Measurements from ENCODE around the gene SARS1.
"Not testable (repeated sequence)": the region's sequence is repeated elsewhere in the genome, so short reads cannot be mapped to it uniquely, and the experiment has no call there.

SARS1 gene

GRCh38 chr1:109216662-109217061, 2.9 kb downstream of the SARS1 start:
- H3K4me2 ChIP-seq (ENCODE audit: low read depth, low read length, poor library complexity, severe bottlenecking) = peak overlapping the region; percentile 81
- no peak for TF ChIP-seq CTCF (IDR thresholded peaks at IDR 0.05; ENCODE audit: insufficient read depth, low read length, poor library complexity, severe bottlenecking)
- no peak for TF ChIP-seq EZH2phosphoT487 (conservative IDR thresholded peaks at IDR 0.05; ENCODE audit: low read length)
- H3K27ac ChIP-seq (ENCODE audit: low read depth, low read length) = no peak overlapping the region

GRCh38 chr1:109218516-109218915, 4.8 kb downstream of the SARS1 start:
- TF ChIP-seq CTCF (IDR thresholded peaks at IDR 0.05; ENCODE audit: insufficient read depth, low read length, poor library complexity, severe bottlenecking) (no peak), EZH2phosphoT487 (conservative IDR thresholded peaks at IDR 0.05; ENCODE audit: low read length) (no peak)
- H3K9ac ChIP-seq (ENCODE audit: low read length) = no peak overlapping the region
- H3K9me3 ChIP-seq (ENCODE audit: insufficient read depth, low read length) = no peaks in the 10 kb centered on the region
- no peak overlapping the region for H3K4me3 ChIP-seq (ENCODE audit: insufficient read depth, low read length, poor library complexity, severe bottlenecking)
- peaks cover 22% of the 10 kb centered on the region for H3K36me3 ChIP-seq (ENCODE audit: low read length)
- H3K27me3 ChIP-seq (ENCODE audit: low read length) = no peaks in the 10 kb centered on the region
- H2AFZ ChIP-seq (ENCODE audit: low read depth, low read length, severe bottlenecking) = no peak overlapping the region
- no peaks in the 10 kb centered on the region for H3K9me2 ChIP-seq (replicated peaks; ENCODE audit: insufficient read depth, low read length)
- peaks cover 90% of the 10 kb centered on the region for H3K79me2 ChIP-seq (ENCODE audit: insufficient read depth, low read length)
- H3K4me2 ChIP-seq (ENCODE audit: low read depth, low read length, poor library complexity, severe bottlenecking) = no peak overlapping the region
- no peaks in the 10 kb centered on the region for H3F3A ChIP-seq (ENCODE audit: insufficient read depth)
- H3K27ac ChIP-seq (ENCODE audit: low read depth, low read length) = no peak overlapping the region
- H4K20me1 ChIP-seq (ENCODE audit: low read depth, low read length) = no peaks in the 10 kb centered on the region

More at GRCh38 chr1:109216662-109217061, 2.9 kb downstream of the SARS1 start:
- H2AFZ ChIP-seq (ENCODE audit: low read depth, low read length, severe bottlenecking) = no peak overlapping the region
- no peaks in the 10 kb centered on the region for H4K20me1 ChIP-seq (ENCODE audit: low read depth, low read length)
- no peaks in the 10 kb centered on the region for H3K9me3 ChIP-seq (ENCODE audit: insufficient read depth, low read length)
- no peaks in the 10 kb centered on the region for H3K9me2 ChIP-seq (replicated peaks; ENCODE audit: insufficient read depth, low read length)
- peaks cover 74% of the 10 kb centered on the region for H3K79me2 ChIP-seq (ENCODE audit: insufficient read depth, low read length)
- no peak overlapping the region for H3K9ac ChIP-seq (ENCODE audit: low read length)
- H3K36me3 ChIP-seq (ENCODE audit: low read length) = peaks cover 16% of the 10 kb centered on the region
- H3K27me3 ChIP-seq (ENCODE audit: low read length) = no peaks in the 10 kb centered on the region
- no peaks in the 10 kb centered on the region for H3F3A ChIP-seq (ENCODE audit: insufficient read depth)
- H3K4me3 ChIP-seq (ENCODE audit: insufficient read depth, low read length, poor library complexity, severe bottlenecking) = no peak overlapping the region

GRCh38 chr1:109221201-109221600, 7.5 kb downstream of the SARS1 start:
- Histone ChIP-seq H3K36me3 (ENCODE audit: low read length) (peaks cover 30% of the 10 kb centered on the region), H3K79me2 (ENCODE audit: insufficient read depth, low read length) (peaks cover 89% of the 10 kb centered on the region)
- not testable (repeated sequence) for H2AFZ ChIP-seq (ENCODE audit: low read depth, low read length, severe bottlenecking); H3K9me2 ChIP-seq (replicated peaks; ENCODE audit: insufficient read depth, low read length); H3K9me3 ChIP-seq (ENCODE audit: insufficient read depth, low read length); H3K27ac ChIP-seq (ENCODE audit: low read depth, low read length); H3K4me2 ChIP-seq (ENCODE audit: low read depth, low read length, poor library complexity, severe bottlenecking); H3K27me3 ChIP-seq (ENCODE audit: low read length); H3K4me3 ChIP-seq (ENCODE audit: insufficient read depth, low read length, poor library complexity, severe bottlenecking); H4K20me1 ChIP-seq (ENCODE audit: low read depth, low read length); H3F3A ChIP-seq (ENCODE audit: insufficient read depth); H3K9ac ChIP-seq (ENCODE audit: low read length)

- peaks cover 30% of the 10 kb centered on the region for H3K36me3 ChIP-seq (ENCODE audit: low read length)
- H3K27me3 ChIP-seq (ENCODE audit: low read length) = no peaks in the 10 kb centered on the region
- peaks cover 57% of the 10 kb centered on the region for H3K79me2 ChIP-seq (ENCODE audit: insufficient read depth, low read length)
- no peak overlapping the region for H3K27ac ChIP-seq (ENCODE audit: low read depth, low read length)
- H3K9ac ChIP-seq (ENCODE audit: low read length) = no peak overlapping the region
- H3K4me3 ChIP-seq (ENCODE audit: insufficient read depth, low read length, poor library complexity, severe bottlenecking) = no peak overlapping the region
- no peaks in the 10 kb centered on the region for H3F3A ChIP-seq (ENCODE audit: insufficient read depth)
- no peak for TF ChIP-seq EZH2phosphoT487 (conservative IDR thresholded peaks at IDR 0.05; ENCODE audit: low read length)
- no peak for TF ChIP-seq CTCF (IDR thresholded peaks at IDR 0.05; ENCODE audit: insufficient read depth, low read length, poor library complexity, severe bottlenecking)
- H4K20me1 ChIP-seq (ENCODE audit: low read depth, low read length) = peaks cover 5% of the 10 kb centered on the region; the same call in 1 of the 2 replicates
- H3K4me2 ChIP-seq (ENCODE audit: low read depth, low read length, poor library complexity, severe bottlenecking) = no peak overlapping the region
- no peaks in the 10 kb centered on the region for H3K9me3 ChIP-seq (ENCODE audit: insufficient read depth, low read length)
- H3K9me2 ChIP-seq (replicated peaks; ENCODE audit: insufficient read depth, low read length) = no peaks in the 10 kb centered on the region
- H2AFZ ChIP-seq (ENCODE audit: low read depth, low read length, severe bottlenecking) = no peak overlapping the region
Measured at GRCh38 chr1:109225308-109225707, 11.6 kb downstream of the SARS1 start.

Measured in SU-DHL-6 (cell line).